Neural progenitor cell (in vitro differentiated cells): ENCODE data around the gene CDC42BPA.

Experiments used
- EZH2 ChIP-seq: fragments of 200-600 bp; sonication (generic); IDR thresholded peaks from 2 replicates; pipeline ENCODE4 v1.6.1; 2017; ENCODE audit warnings: antibody characterized with exemption, mild to moderate bottlenecking, moderate library complexity
- TF ChIP-seq, protein P1 (sequence below): fragments of 200-600 bp; sonication (generic); IDR thresholded peaks from 2 replicates; pipeline ENCODE4 v1.5.1; 2017; ENCODE audit warnings: antibody characterized with exemption, mild to moderate bottlenecking

DNA sequence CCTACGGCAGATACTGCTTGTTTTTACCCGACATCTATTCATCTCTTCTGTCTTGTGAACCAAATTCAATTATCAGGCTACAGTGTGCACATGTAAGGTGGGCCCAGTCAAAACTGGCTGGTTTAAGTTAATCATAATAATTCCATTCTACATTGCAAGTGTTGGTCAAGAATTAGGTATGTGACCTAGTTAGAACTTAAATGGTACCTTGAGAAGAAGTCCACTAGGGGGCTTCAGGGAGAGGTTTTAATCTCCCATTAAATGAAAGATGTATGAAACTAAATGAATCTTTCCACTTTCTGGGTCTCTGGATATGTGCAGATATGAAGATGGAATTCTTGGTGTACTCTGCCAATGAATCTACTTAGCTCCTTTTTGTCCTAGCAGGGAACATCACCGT lies 187.1 kb downstream of the CDC42BPA start:
- TF ChIP-seq, protein P1, sequence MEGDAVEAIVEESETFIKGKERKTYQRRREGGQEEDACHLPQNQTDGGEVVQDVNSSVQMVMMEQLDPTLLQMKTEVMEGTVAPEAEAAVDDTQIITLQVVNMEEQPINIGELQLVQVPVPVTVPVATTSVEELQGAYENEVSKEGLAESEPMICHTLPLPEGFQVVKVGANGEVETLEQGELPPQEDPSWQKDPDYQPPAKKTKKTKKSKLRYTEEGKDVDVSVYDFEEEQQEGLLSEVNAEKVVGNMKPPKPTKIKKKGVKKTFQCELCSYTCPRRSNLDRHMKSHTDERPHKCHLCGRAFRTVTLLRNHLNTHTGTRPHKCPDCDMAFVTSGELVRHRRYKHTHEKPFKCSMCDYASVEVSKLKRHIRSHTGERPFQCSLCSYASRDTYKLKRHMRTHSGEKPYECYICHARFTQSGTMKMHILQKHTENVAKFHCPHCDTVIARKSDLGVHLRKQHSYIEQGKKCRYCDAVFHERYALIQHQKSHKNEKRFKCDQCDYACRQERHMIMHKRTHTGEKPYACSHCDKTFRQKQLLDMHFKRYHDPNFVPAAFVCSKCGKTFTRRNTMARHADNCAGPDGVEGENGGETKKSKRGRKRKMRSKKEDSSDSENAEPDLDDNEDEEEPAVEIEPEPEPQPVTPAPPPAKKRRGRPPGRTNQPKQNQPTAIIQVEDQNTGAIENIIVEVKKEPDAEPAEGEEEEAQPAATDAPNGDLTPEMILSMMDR = peak; percentile 55
- no peak for TF ChIP-seq EZH2
